Measurements from ENCODE around the gene ADGRG4. TPM values are rescaled to one million over a fixed set of nuclear protein-coding genes. Genes with fewer than 3 reads are reported as not detected.

ADGRG4 gene
- total RNA-seq, 1 donor from 2014 or later, result under 0.01 TPM

DNA sequence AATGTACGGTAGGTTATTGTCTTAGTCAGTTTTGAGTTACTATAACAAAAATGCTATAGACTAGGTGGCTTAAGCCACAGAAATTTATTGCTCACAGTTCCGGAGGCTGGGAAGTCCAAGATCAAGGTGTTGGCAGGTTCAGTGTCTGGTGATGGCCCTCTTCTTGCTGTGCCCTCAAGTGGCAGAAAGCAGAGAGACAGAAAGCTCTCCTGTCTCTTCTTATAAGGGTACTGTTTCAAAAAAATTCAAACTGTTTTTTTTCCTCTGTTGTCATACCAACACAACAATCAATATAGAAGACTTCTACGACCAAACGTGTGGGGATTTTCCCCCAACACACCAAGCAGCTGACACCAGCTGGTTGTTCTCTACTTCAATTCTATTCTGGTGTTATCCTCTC is 53.4 kb downstream of the ADGRG4 start:
- Histone ChIP-seq H3K9ac (ENCODE audit: low read depth in 1 of 3, low read length in 3 of 3) (no peak overlapping the region), H3K9me3 (ENCODE audit: control insufficient read depth in 3 of 3, low read length in 3 of 3) (peaks cover 0 to 3% (median 0%) of the 10 kb centered on the region in 3 donors), H3K27me3 (ENCODE audit: control insufficient read depth in 3 of 3, insufficient read depth in 3 of 3, low read length in 3 of 3) (peaks cover 0 to 6% (median 0%) of the 10 kb centered on the region in 3 donors), H3K4me3 (ENCODE audit: low read length in 3 of 3) (no peak overlapping the region), H3K4me1 (ENCODE audit: control insufficient read depth in 3 of 3, insufficient read depth in 3 of 3, low read length in 3 of 3) (no peaks in the 10 kb centered on the region), H3K27ac (ENCODE audit: low read depth, low read length) (no peak overlapping the region), H3K36me3 (ENCODE audit: control insufficient read depth in 3 of 3, insufficient read depth in 3 of 3, low read length in 3 of 3) (no peaks in the 10 kb centered on the region)

DNA sequence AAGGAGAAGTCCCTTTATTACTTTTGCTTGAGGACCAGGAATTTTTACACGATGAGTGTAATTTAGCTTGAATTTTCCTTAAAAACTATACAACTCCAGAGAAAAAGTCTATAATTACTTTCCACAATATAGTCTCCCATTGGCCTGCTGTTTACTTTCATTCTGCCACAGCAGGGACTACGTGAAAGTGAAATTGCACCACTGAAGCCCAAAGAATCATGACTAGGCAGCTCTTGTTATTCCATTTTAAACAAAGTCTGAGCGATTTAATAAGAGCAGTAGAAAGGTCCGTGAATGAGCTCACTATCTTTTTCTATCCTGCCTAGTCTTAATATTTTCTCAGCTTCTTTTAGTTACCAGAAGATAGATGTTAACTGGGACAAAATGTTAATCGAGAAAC is 68.6 kb downstream of the ADGRG4 start:
- H3K9me3 ChIP-seq (ENCODE audit: control insufficient read depth in 3 of 3, low read length in 3 of 3), result no peaks in the 10 kb centered on the region
- no peak overlapping the region for H3K4me3 ChIP-seq (ENCODE audit: low read length in 3 of 3)
- no peak overlapping the region for H3K27ac ChIP-seq (ENCODE audit: low read depth, low read length)
- H3K36me3 ChIP-seq (ENCODE audit: control insufficient read depth in 3 of 3, insufficient read depth in 3 of 3, low read length in 3 of 3), result no peaks in the 10 kb centered on the region
- H3K27me3 ChIP-seq (ENCODE audit: control insufficient read depth in 3 of 3, insufficient read depth in 3 of 3, low read length in 3 of 3), result no peaks in the 10 kb centered on the region
- no peaks in the 10 kb centered on the region for H3K4me1 ChIP-seq (ENCODE audit: control insufficient read depth in 3 of 3, insufficient read depth in 3 of 3, low read length in 3 of 3)
- H3K9ac ChIP-seq (ENCODE audit: low read depth in 1 of 3, low read length in 3 of 3), result no peak overlapping the region

DNA sequence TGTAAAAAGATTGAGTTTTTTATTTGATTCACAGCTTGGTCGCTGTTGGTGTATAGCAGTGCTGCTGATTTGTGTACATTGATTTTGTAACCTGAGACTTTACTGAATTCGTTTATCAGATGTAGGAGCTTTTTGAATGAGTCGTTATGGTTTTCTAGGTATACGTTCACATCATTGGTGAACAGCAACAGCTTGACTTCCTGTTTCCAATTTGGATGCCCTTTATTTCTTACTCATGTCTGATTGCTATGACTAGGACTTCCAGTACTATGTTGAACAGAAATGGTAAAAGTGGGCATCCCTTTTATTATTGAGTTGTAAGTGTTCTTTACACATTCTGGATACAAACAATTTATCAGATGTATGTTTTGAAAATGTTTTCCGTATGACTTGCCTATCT is 76.0 kb downstream of the ADGRG4 start:
- H3K27ac ChIP-seq (ENCODE audit: low read depth, low read length), result no peak overlapping the region
- H3K4me3 ChIP-seq (ENCODE audit: low read length in 3 of 3), result no peak overlapping the region
- H3K27me3 ChIP-seq (ENCODE audit: control insufficient read depth in 3 of 3, insufficient read depth in 3 of 3, low read length in 3 of 3), result no peaks in the 10 kb centered on the region
- H3K36me3 ChIP-seq (ENCODE audit: control insufficient read depth in 3 of 3, insufficient read depth in 3 of 3, low read length in 3 of 3), result no peaks in the 10 kb centered on the region
- H3K9me3 ChIP-seq (ENCODE audit: control insufficient read depth in 3 of 3, low read length in 3 of 3), result no peaks in the 10 kb centered on the region
- no peak overlapping the region for H3K9ac ChIP-seq (ENCODE audit: low read depth in 1 of 3, low read length in 3 of 3)
- H3K4me1 ChIP-seq (ENCODE audit: control insufficient read depth in 3 of 3, insufficient read depth in 3 of 3, low read length in 3 of 3), result no peaks in the 10 kb centered on the region

DNA sequence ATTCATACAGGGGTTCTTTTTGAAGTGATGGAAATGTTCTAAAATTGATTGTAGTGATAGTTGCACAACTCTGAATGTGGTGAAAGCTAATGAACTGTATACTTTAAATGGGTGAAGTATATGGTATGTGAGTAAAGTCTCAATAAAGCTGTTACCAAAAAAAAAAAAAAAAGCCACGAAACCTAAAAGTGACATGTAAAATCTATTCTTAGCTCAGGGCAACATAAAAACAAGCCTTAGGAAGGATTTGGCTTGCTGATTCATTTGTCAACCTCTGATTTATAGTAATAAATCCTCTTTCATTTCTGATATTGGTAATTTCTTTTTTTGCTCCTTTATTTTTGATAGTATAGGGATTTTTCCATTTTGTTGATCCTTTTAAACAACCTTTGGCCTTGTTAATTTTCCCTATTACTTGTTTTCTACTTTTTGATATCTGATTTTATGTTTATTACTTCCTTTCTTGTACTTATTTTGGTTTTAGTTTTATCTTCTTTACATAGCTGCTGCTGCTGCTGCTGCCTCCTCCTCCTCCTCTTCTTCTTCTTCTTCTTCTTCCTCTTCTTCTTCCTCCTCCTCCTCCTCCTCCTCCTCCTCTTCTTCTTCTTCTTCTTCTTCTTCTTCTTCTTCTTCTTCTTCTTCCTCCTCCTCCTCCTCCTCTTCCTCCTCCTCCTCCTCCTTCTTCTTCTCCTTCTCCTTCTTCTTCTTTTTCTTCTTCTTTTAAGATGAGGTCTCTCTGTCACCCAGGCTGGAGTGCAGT is 79.4 kb downstream of the ADGRG4 start:
- no peak overlapping the region for H3K27ac ChIP-seq (ENCODE audit: low read depth, low read length)
- H3K9me3 ChIP-seq (ENCODE audit: control insufficient read depth in 3 of 3, low read length in 3 of 3), result no peaks in the 10 kb centered on the region
- H3K9ac ChIP-seq (ENCODE audit: low read depth in 1 of 3, low read length in 3 of 3), result no peak overlapping the region
- no peaks in the 10 kb centered on the region for H3K27me3 ChIP-seq (ENCODE audit: control insufficient read depth in 3 of 3, insufficient read depth in 3 of 3, low read length in 3 of 3)
- H3K4me1 ChIP-seq (ENCODE audit: control insufficient read depth in 3 of 3, insufficient read depth in 3 of 3, low read length in 3 of 3), result no peaks in the 10 kb centered on the region
- H3K4me3 ChIP-seq (ENCODE audit: low read length in 3 of 3), result no peak overlapping the region
- no peaks in the 10 kb centered on the region for H3K36me3 ChIP-seq (ENCODE audit: control insufficient read depth in 3 of 3, insufficient read depth in 3 of 3, low read length in 3 of 3)

DNA sequence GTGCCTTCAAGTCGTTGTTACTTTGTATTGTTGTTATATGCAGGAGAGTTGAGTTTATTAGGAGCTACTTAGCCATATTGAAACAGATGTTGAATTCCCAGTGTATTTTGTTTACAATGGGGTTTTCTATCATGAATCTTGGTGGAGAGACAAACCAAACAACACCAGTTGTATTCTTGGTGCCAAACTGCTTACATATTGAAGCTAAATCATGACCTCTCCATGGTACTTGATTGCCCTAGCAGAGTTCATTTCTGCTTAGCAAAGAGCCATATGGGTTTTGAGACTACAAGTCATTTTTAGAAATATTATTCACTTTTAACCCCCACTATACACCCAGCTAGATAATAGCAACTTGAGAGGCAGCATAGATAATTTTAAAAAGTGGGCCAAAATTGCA is 85.4 kb downstream of the ADGRG4 start:
- Histone ChIP-seq H3K4me3 (ENCODE audit: low read length in 3 of 3) (no peak overlapping the region), H3K27me3 (ENCODE audit: control insufficient read depth in 3 of 3, insufficient read depth in 3 of 3, low read length in 3 of 3) (peaks cover 0 to 10% (median 0%) of the 10 kb centered on the region in 3 donors), H3K4me1 (ENCODE audit: control insufficient read depth in 3 of 3, insufficient read depth in 3 of 3, low read length in 3 of 3) (no peaks in the 10 kb centered on the region), H3K36me3 (ENCODE audit: control insufficient read depth in 3 of 3, insufficient read depth in 3 of 3, low read length in 3 of 3) (no peaks in the 10 kb centered on the region), H3K9ac (ENCODE audit: low read depth in 1 of 3, low read length in 3 of 3) (no peak overlapping the region), H3K9me3 (ENCODE audit: control insufficient read depth in 3 of 3, low read length in 3 of 3) (no peaks in the 10 kb centered on the region), H3K27ac (ENCODE audit: low read depth, low read length) (no peak overlapping the region)

DNA sequence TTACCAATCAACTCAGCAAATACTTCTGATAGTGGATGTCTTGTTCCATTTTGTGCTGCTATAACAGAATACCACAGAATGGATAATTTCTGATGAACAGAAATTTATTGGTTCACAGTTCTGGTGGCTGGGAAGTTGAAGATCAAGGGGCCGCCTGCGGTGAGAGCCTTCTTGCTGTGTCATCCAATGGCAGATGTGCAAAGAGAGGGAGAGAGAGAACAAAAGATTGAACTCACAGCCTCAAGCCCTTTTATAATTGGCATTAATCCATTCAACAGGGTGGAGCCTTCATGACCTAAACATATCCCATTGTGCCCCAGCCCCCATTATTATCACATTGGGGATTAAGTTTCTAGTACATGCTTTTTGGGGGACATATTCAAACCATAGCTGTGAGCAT is 86.1 kb downstream of the ADGRG4 start:
- Histone ChIP-seq H3K9me3 (ENCODE audit: control insufficient read depth in 3 of 3, low read length in 3 of 3) (no peaks in the 10 kb centered on the region), H3K36me3 (ENCODE audit: control insufficient read depth in 3 of 3, insufficient read depth in 3 of 3, low read length in 3 of 3) (no peaks in the 10 kb centered on the region), H3K27ac (ENCODE audit: low read depth, low read length) (no peak overlapping the region), H3K4me1 (ENCODE audit: control insufficient read depth in 3 of 3, insufficient read depth in 3 of 3, low read length in 3 of 3) (no peaks in the 10 kb centered on the region), H3K4me3 (ENCODE audit: low read length in 3 of 3) (no peak overlapping the region), H3K27me3 (ENCODE audit: control insufficient read depth in 3 of 3, insufficient read depth in 3 of 3, low read length in 3 of 3) (peaks cover 0 to 10% (median 0%) of the 10 kb centered on the region in 3 donors), H3K9ac (ENCODE audit: low read depth in 1 of 3, low read length in 3 of 3) (no peak overlapping the region)

DNA sequence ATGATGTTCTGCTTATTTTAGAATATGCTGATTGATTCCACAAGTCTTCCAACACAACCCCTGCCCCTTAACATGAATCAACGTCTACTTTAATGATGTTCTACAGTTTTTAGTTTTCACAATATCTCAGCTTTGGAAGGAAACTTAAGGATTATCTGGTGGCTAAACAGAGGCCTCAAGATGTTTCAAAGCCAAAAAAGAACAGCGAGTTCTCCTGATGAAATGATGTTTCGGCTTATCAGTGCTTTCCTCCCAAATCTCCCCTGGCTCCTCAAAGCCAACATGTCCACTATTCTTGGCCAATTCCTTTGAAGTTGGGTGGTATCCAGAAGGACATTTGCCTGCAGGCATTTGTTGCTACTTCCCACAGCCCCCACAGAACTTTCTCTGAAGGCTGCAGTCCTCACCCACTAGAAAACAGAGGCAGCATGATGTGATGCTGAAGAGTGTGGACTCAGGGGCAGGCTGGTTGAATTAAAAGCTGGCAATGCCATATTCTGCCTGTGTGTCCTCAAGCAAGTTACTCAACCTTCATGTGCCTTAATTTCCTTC is 87.3 kb downstream of the ADGRG4 start:
- H3K36me3 ChIP-seq (ENCODE audit: control insufficient read depth in 3 of 3, insufficient read depth in 3 of 3, low read length in 3 of 3), result no peaks in the 10 kb centered on the region
- no peak overlapping the region for H3K27ac ChIP-seq (ENCODE audit: low read depth, low read length)
- H3K27me3 ChIP-seq (ENCODE audit: control insufficient read depth in 3 of 3, insufficient read depth in 3 of 3, low read length in 3 of 3), result peaks cover 0 to 10% (median 0%) of the 10 kb centered on the region in 3 donors
- H3K9me3 ChIP-seq (ENCODE audit: control insufficient read depth in 3 of 3, low read length in 3 of 3), result no peaks in the 10 kb centered on the region
- no peak overlapping the region for H3K4me3 ChIP-seq (ENCODE audit: low read length in 3 of 3)
- H3K4me1 ChIP-seq (ENCODE audit: control insufficient read depth in 3 of 3, insufficient read depth in 3 of 3, low read length in 3 of 3), result no peaks in the 10 kb centered on the region
- H3K9ac ChIP-seq (ENCODE audit: low read depth in 1 of 3, low read length in 3 of 3), result no peak overlapping the region

DNA sequence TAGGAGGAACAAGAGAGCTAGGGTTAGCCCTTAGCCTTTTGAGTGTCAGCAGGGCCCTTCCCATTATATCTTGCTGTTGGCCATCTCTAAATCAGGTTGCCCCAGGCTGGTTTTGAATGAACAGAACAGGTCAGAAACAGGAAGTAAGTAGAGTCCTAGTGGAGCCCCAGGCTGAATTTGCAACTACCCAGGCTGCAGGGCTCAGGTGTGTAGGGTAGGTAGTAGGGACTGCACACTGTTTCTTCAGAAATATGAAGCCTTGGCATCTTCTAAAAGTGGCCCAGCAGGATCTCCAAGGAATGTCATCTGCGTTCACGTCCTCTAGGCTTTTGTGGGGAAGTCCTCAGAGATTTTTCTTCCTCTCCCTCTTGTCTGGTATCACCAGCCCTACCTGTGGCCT is 90.2 kb downstream of the ADGRG4 start:
- Histone ChIP-seq H3K9ac (ENCODE audit: low read depth in 1 of 3, low read length in 3 of 3) (no peak overlapping the region), H3K27me3 (ENCODE audit: control insufficient read depth in 3 of 3, insufficient read depth in 3 of 3, low read length in 3 of 3) (peaks cover 0 to 10% (median 0%) of the 10 kb centered on the region in 3 donors), H3K4me1 (ENCODE audit: control insufficient read depth in 3 of 3, insufficient read depth in 3 of 3, low read length in 3 of 3) (no peaks in the 10 kb centered on the region), H3K4me3 (ENCODE audit: low read length in 3 of 3) (no peak overlapping the region), H3K9me3 (ENCODE audit: control insufficient read depth in 3 of 3, low read length in 3 of 3) (no peaks in the 10 kb centered on the region), H3K27ac (ENCODE audit: low read depth, low read length) (no peak overlapping the region), H3K36me3 (ENCODE audit: control insufficient read depth in 3 of 3, insufficient read depth in 3 of 3, low read length in 3 of 3) (no peaks in the 10 kb centered on the region)

DNA sequence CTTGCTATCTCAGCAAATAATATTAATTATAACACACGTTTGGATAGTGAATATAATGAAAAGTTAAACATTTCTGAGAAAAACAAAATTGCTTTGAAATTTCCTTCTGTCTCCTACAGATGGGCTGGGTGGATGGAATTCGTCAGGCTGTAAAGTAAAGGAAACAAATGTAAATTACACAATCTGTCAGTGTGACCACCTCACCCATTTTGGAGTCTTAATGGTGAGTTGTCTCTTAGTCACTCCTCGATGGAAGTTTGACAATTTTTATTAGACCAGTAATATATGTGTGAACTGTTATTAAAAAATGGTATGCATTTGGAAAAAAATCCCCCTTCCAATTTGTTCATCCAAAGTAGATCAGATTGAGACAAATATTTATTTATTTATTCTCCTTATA is 94.5 kb downstream of the ADGRG4 start:
- Histone ChIP-seq H3K9ac (ENCODE audit: low read depth in 1 of 3, low read length in 3 of 3) (no peak overlapping the region), H3K36me3 (ENCODE audit: control insufficient read depth in 3 of 3, insufficient read depth in 3 of 3, low read length in 3 of 3) (no peaks in the 10 kb centered on the region), H3K4me3 (ENCODE audit: low read length in 3 of 3) (no peak overlapping the region), H3K27me3 (ENCODE audit: control insufficient read depth in 3 of 3, insufficient read depth in 3 of 3, low read length in 3 of 3) (peaks cover 0 to 4% (median 0%) of the 10 kb centered on the region in 3 donors), H3K27ac (ENCODE audit: low read depth, low read length) (no peak overlapping the region), H3K4me1 (ENCODE audit: control insufficient read depth in 3 of 3, insufficient read depth in 3 of 3, low read length in 3 of 3) (no peaks in the 10 kb centered on the region), H3K9me3 (ENCODE audit: control insufficient read depth in 3 of 3, low read length in 3 of 3) (no peaks in the 10 kb centered on the region)

DNA sequence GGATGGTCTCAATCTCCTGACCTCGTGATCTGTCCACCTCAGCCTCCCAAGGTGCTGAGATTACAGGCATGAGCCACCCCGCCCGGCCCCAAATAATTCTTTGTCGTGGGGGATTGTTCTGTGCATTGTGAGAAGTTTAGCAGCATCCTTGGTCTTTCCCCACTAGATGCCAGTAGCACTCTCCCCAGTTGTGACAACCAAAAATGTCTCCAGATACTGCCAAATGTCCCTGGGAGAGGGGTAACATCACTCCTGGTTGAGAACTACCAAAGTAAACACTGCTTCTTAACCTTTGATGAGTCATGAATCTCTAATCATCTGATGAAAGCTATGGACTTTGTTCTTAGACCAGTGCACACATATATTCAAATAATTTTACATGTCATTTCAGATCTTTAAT is 96.2 kb downstream of the ADGRG4 start:
- Histone ChIP-seq H3K9ac (ENCODE audit: low read depth in 1 of 3, low read length in 3 of 3) (no peak overlapping the region), H3K27ac (ENCODE audit: low read depth, low read length) (no peak overlapping the region), H3K36me3 (ENCODE audit: control insufficient read depth in 3 of 3, insufficient read depth in 3 of 3, low read length in 3 of 3) (no peaks in the 10 kb centered on the region), H3K9me3 (ENCODE audit: control insufficient read depth in 3 of 3, low read length in 3 of 3) (no peaks in the 10 kb centered on the region), H3K4me3 (ENCODE audit: low read length in 3 of 3) (no peak overlapping the region), H3K27me3 (ENCODE audit: control insufficient read depth in 3 of 3, insufficient read depth in 3 of 3, low read length in 3 of 3) (peaks cover 0 to 7% (median 0%) of the 10 kb centered on the region in 3 donors), H3K4me1 (ENCODE audit: control insufficient read depth in 3 of 3, insufficient read depth in 3 of 3, low read length in 3 of 3) (no peaks in the 10 kb centered on the region)

All from skeletal muscle tissue (tissue), 4 donors.